ENCODE results near the gene MRPS21. TPM values are rescaled to one million over a fixed set of nuclear protein-coding genes. Genes with fewer than 3 reads are reported as not detected.
A peak's percentile ranks its signal among the peaks of the same experiment; 100 is the strongest.

The MRPS21 gene
- total RNA-seq, 1 experiment from 2014 or later, result 133 TPM

- DNase-seq (ENCODE audit: unreplicated experiment), result peak; percentile 87
- POLR2A ChIA-PET, result interaction anchor here (0.6 to 7.1 kb wide), 27 partner anchors 9 to 394 kb away, joined by 3 to 239 read pairs (median 4); partner anchors contain the start of genes ANP32E, APH1A, C1orf54 and CA14
- Mint-ChIP-seq H3K4me3 (ENCODE audit: unreplicated experiment) (peak overlapping the region; percentile 83), H3K4me1 (ENCODE audit: insufficient read depth, unreplicated experiment) (peaks cover 43% of the 10 kb centered on the region), H3K36me3 (ENCODE audit: insufficient read depth, unreplicated experiment) (peaks cover 13% of the 10 kb centered on the region), H3K9me3 (ENCODE audit: unreplicated experiment) (no peaks in the 10 kb centered on the region), H3K27ac (ENCODE audit: low read depth, unreplicated experiment) (peak overlapping the region; percentile 94), H3K27me3 (ENCODE audit: insufficient read depth, unreplicated experiment) (no peaks in the 10 kb centered on the region)
- peak; percentile 86 for TF ChIP-seq CTCF (IDR thresholded peaks at IDR 0.05; ENCODE audit: unreplicated experiment)
- intact Hi-C loops (cut with micrococcal nuclease), result loop anchor here (1.0 kb wide), 2 partner anchors 25 to 45 kb away; partner anchors contain the start of gene ANP32E
- BruUV-seq (replicated peaks), result TSS peak; percentile 87
- CTCF ChIA-PET, result interaction anchor here (0.5 to 8.2 kb wide), 18 partner anchors 8 to 209 kb away, joined by 3 to 215 read pairs (median 4); partner anchors contain the start of genes APH1A, C1orf54, CA14 and PRPF3
These were observed 12.4 kb upstream of the MRPS21 start for GRCh38 chr1:150281221-150281757.

GRCh38 chr1:150281758-150282557 is 11.7 kb upstream of the MRPS21 start, which contains the start of gene CIART:
CIART (plus strand) TSS chr1:150282554; CDS start chr1:150283268, 714 bp downstream.
- ChIA-PET CTCF (interaction anchor here (0.5 to 8.2 kb wide), 19 partner anchors 9 to 278 kb away, joined by 3 to 215 read pairs (median 4); partner anchors contain the start of genes APH1A, C1orf54, CA14 and PRPF3), POLR2A (interaction anchor here (0.6 to 7.1 kb wide), 28 partner anchors 8 to 1765 kb away, joined by 3 to 239 read pairs (median 4); partner anchors contain the start of genes ANP32E, APH1A, C1orf54 and CA14)
- no TSS peak for BruUV-seq (replicated peaks)
- Mint-ChIP-seq H3K27me3 (ENCODE audit: insufficient read depth, unreplicated experiment) (no peaks in the 10 kb centered on the region), H3K27ac (ENCODE audit: low read depth, unreplicated experiment) (peak within 1 kb of the TSS; percentile 94), H3K36me3 (ENCODE audit: insufficient read depth, unreplicated experiment) (peaks cover 18% of the 10 kb centered on the region), H3K4me3 (ENCODE audit: unreplicated experiment) (peak within 1 kb of the TSS; percentile 83), H3K9me3 (ENCODE audit: unreplicated experiment) (no peaks in the 10 kb centered on the region), H3K4me1 (ENCODE audit: insufficient read depth, unreplicated experiment) (peaks cover 43% of the 10 kb centered on the region)
- TF ChIP-seq CTCF (IDR thresholded peaks at IDR 0.05; ENCODE audit: unreplicated experiment), result no peak
- peak; percentile 99 for DNase-seq (ENCODE audit: unreplicated experiment)
- intact Hi-C loops (cut with micrococcal nuclease), result loop anchor here (1.0 kb wide), 2 partner anchors 26 to 46 kb away; partner anchors contain the start of gene ANP32E

GRCh38 chr1:150282558-150282958 is 11.1 kb upstream of the MRPS21 start:
- BruUV-seq (replicated peaks), result TSS peak; percentile 40
- CTCF ChIA-PET, result interaction anchor here (0.6 to 8.2 kb wide), 5 partner anchors 15 to 338 kb away, joined by 3 to 215 read pairs (median 3); partner anchors contain the start of gene CA14
- no peaks in the 10 kb centered on the region for H3K27me3 Mint-ChIP-seq (ENCODE audit: insufficient read depth, unreplicated experiment)
- H3K4me3 Mint-ChIP-seq (ENCODE audit: unreplicated experiment), result peak overlapping the region; percentile 83
- TF ChIP-seq CTCF (IDR thresholded peaks at IDR 0.05; ENCODE audit: unreplicated experiment), result no peak
- intact Hi-C loops (cut with micrococcal nuclease), result no loop called here
- POLR2A ChIA-PET, result interaction anchor here (0.6 to 7.1 kb wide), 7 partner anchors 12 to 1765 kb away, joined by 3 to 239 read pairs (median 7); partner anchors contain the start of genes APH1A, C1orf54, CA14 and RPRD2
- H3K36me3 Mint-ChIP-seq (ENCODE audit: insufficient read depth, unreplicated experiment), result peaks cover 18% of the 10 kb centered on the region
- no peak for DNase-seq (ENCODE audit: unreplicated experiment)
- peak overlapping the region; percentile 94 for H3K27ac Mint-ChIP-seq (ENCODE audit: low read depth, unreplicated experiment)
- no peaks in the 10 kb centered on the region for H3K9me3 Mint-ChIP-seq (ENCODE audit: unreplicated experiment)
- peaks cover 43% of the 10 kb centered on the region for H3K4me1 Mint-ChIP-seq (ENCODE audit: insufficient read depth, unreplicated experiment)

All from MCF 10A (cell line).